Neutrophil (primary cell): ENCODE measurements around the gene ZBTB48.

Source experiments
- H3K27ac ChIP-seq: fragments of 200-600 bp; sonication (generic); 2 replicates; pipeline ENCODE4 v1.5.1; 2016; ENCODE audit warnings: mild to moderate bottlenecking, moderate library complexity
- H3K27me3 ChIP-seq: fragments of 200-600 bp; sonication (generic); 2 replicates; pipeline ENCODE4 v1.6.0; 2016; ENCODE audit warnings: mild to moderate bottlenecking
- H3K36me3 ChIP-seq: fragments of 200-600 bp; sonication (generic); 2 replicates; pipeline ENCODE4 v1.5.1; 2017
- H3K4me1 ChIP-seq, 2 experiments: fragments of 200-600 bp in 1 of 2; sonication (generic) in 1 of 2; 1 replicate in 1 of 2; 2 replicates in 1 of 2; pipeline versions ENCODE4 v1.5.1 to v1.6.1; 2013 to 2016; ENCODE audit warnings: low read depth in 1 of 2, low read length in 1 of 2, mild to moderate bottlenecking in 1 of 2, moderate library complexity in 1 of 2; ENCODE audit not compliant: control insufficient read depth in 1 of 2, insufficient read depth in 1 of 2
- H3K4me3 ChIP-seq, 2 experiments: fragments of 200-600 bp in 1 of 2; sonication (generic) in 1 of 2; 1 replicate in 1 of 2; 2 replicates in 1 of 2; pipeline ENCODE4 v1.5.1; 2013 to 2016; ENCODE audit warnings: low read depth in 1 of 2, low read length in 1 of 2, mild to moderate bottlenecking in 1 of 2, moderate library complexity in 1 of 2
- H3K9me3 ChIP-seq: fragments of 200-600 bp; sonication (generic); 2 replicates; pipeline ENCODE4 v1.5.1; 2016
- CTCF ChIP-seq: fragments of 200-600 bp; sonication (generic); IDR thresholded peaks from 2 replicates; pipeline ENCODE4 v1.5.1; 2016; ENCODE audit warnings: antibody characterized with exemption

The ZBTB48 gene

GRCh38 chr1:6560267-6560666, 19.5 kb upstream of the ZBTB48 start:
- Histone ChIP-seq H3K27me3 (peaks cover 40% of the 10 kb centered on the region), H3K9me3 (no peaks in the 10 kb centered on the region), H3K36me3 (no peaks in the 10 kb centered on the region), H3K4me1 (no peaks in the 10 kb centered on the region), H3K27ac (no peak overlapping the region), H3K4me3 (no peak overlapping the region)
- no peak for TF ChIP-seq CTCF

GRCh38 chr1:6569033-6569432, 10.8 kb upstream of the ZBTB48 start:
- H3K27ac ChIP-seq, result no peak overlapping the region
- H3K9me3 ChIP-seq, result no peaks in the 10 kb centered on the region
- TF ChIP-seq CTCF, result no peak
- H3K27me3 ChIP-seq, result peaks cover 40% of the 10 kb centered on the region
- no peaks in the 10 kb centered on the region for H3K4me1 ChIP-seq
- no peak overlapping the region for H3K4me3 ChIP-seq
- no peaks in the 10 kb centered on the region for H3K36me3 ChIP-seq

GRCh38 chr1:6570100-6570499, 9.7 kb upstream of the ZBTB48 start:
- Histone ChIP-seq H3K36me3 (no peaks in the 10 kb centered on the region), H3K4me1 (no peaks in the 10 kb centered on the region), H3K4me3 (no peak overlapping the region), H3K27me3 (peaks cover 29% of the 10 kb centered on the region), H3K9me3 (no peaks in the 10 kb centered on the region), H3K27ac (no peak overlapping the region)
- TF ChIP-seq CTCF, result no peak

GRCh38 chr1:6570987-6571386, 8.8 kb upstream of the ZBTB48 start:
- no peak for TF ChIP-seq CTCF
- Histone ChIP-seq H3K4me3 (no peak overlapping the region), H3K4me1 (no peaks in the 10 kb centered on the region), H3K27ac (no peak overlapping the region), H3K36me3 (no peaks in the 10 kb centered on the region), H3K27me3 (peaks cover 20% of the 10 kb centered on the region), H3K9me3 (no peaks in the 10 kb centered on the region)

- H3K4me3 ChIP-seq, result no peak overlapping the region
- TF ChIP-seq CTCF, result no peak
- H3K27me3 ChIP-seq, result peaks cover 18% of the 10 kb centered on the region
- H3K9me3 ChIP-seq, result no peaks in the 10 kb centered on the region
- no peaks in the 10 kb centered on the region for H3K36me3 ChIP-seq
- H3K27ac ChIP-seq, result no peak overlapping the region
- H3K4me1 ChIP-seq, result no peaks in the 10 kb centered on the region
Measured at GRCh38 chr1:6572653-6573383, 7.0 kb upstream of the ZBTB48 start.
